Spleen (tissue), 11 donors: Measurements from ENCODE around the gene TP53TG5. TPM values are rescaled to one million over a fixed set of nuclear protein-coding genes. Genes with fewer than 3 reads are reported as not detected.

ENCODE experiments used
- DNase-seq: peaks from one replicate; pipeline ENCODE4 v3.0.0-alpha.2; 2020
- H3K27ac ChIP-seq, 8 donors: fragments of 200-600 bp; sonication (generic) in 7 of 8; 1 replicate in 4 of 8; 2 replicates in 4 of 8; pipeline versions ENCODE4 v1.5.0 to v1.8.0; 2016 to 2021; ENCODE audit warnings: inconsistent platforms in 4 of 8, mild to moderate bottlenecking in 4 of 8, moderate library complexity in 1 of 8
- H3K27me3 ChIP-seq, 7 donors: fragments of 200-600 bp; sonication (generic) in 6 of 7; replicated peaks in 1 of 7; 1 replicate in 4 of 7; 2 replicates in 3 of 7; pipeline versions ENCODE4 v1.5.0 to v1.8.0; 2016 to 2021; ENCODE audit warnings: inconsistent platforms in 3 of 7, mild to moderate bottlenecking in 1 of 7
- H3K36me3 ChIP-seq, 6 donors: fragments of 200-600 bp; sonication (generic) in 5 of 6; 1 replicate in 4 of 6; 2 replicates in 2 of 6; pipeline versions ENCODE4 v1.5.0 to v1.8.0; 2016 to 2021; ENCODE audit warnings: inconsistent platforms in 2 of 6
- H3K4me1 ChIP-seq, 6 donors: fragments of 200-600 bp; sonication (generic) in 5 of 6; 1 replicate in 3 of 6; 2 replicates in 3 of 6; pipeline versions ENCODE4 v1.5.0 to v1.8.0; 2016 to 2021; ENCODE audit warnings: inconsistent platforms in 3 of 6
- H3K4me3 ChIP-seq, 8 donors: fragments of 200-600 bp; sonication (generic) in 7 of 8; 1 replicate in 4 of 8; 2 replicates in 4 of 8; pipeline versions ENCODE4 v1.5.0 to v1.8.0; 2016 to 2021; ENCODE audit warnings: inconsistent platforms in 4 of 8, mild to moderate bottlenecking in 4 of 8, moderate library complexity in 2 of 8
- H3K9me3 ChIP-seq, 8 donors: fragments of 200-600 bp; sonication (generic) in 7 of 8; 1 replicate in 4 of 8; 2 replicates in 4 of 8; pipeline versions ENCODE4 v1.5.0 to v1.8.0; 2016 to 2021; ENCODE audit warnings: inconsistent platforms in 4 of 8
- POLR2A ChIP-seq, 3 donors: fragments of 450-650 bp; IDR thresholded peaks; one replicate each; pipeline ENCODE4 v1.5.1; 2017; ENCODE audit warnings: antibody characterized with exemption in 3 of 3, mild to moderate bottlenecking in 1 of 3
- POLR2AphosphoS5 ChIP-seq, 3 donors: sonication (generic); formaldehyde crosslinking; IDR thresholded peaks; one replicate each; pipeline ENCODE4 v1.5.1; 2017; ENCODE audit warnings: antibody characterized with exemption in 3 of 3
- WGBS, 5 donors: extraction: QIAGEN DNeasy Blood & Tissue Kit in 3 of 5; methylation state at CpG; one replicate each; pipeline versions ENCODE4 v1.1.5 to v1.1.7; 2013 to 2018; 5-methylcytosine and 5-hydroxymethylcytosine counted together
- intact Hi-C: fragments of 100-400 bp; cut with DNase I; formaldehyde crosslinking; loops from one replicate; pipeline ENCODE4 v1.15.0; 2023; ENCODE audit warnings: low total_unique reads
- polyA plus RNA-seq, 3 donors: library from polyadenylated mRNA; stranded (reverse); fragments of 200-250 nt; gene quantifications; one replicate each; pipeline ENCODE4 v1.2.1, GENCODE V29; 2013
- total RNA-seq, 7 donors: library from RNA; depleted of rRNA in 3 of 7; stranded (reverse); fragments of >200 nt in 3 of 7; fragmentation: NEBNext Ultra II Directional in 4 of 7; extraction: Animal tissue kit (Norgen Biotek cat#: 25700) in 4 of 7; gene quantifications; one replicate each; pipeline versions ENCODE4 v1.1.0 to v1.2.1, GENCODE V29; 2016 to 2021
- TF ChIP-seq, protein P1 (sequence below), 11 experiments: fragments of 200-600 bp in 7 of 11; fragments of 450-650 bp in 4 of 11; sonication (generic) in 4 of 11; IDR thresholded peaks in 8 of 11; conservative IDR thresholded peaks in 3 of 11; 1 replicate in 7 of 11; 2 replicates in 4 of 11; pipeline versions ENCODE4 v1.4.0 to v1.8.0; 2016 to 2021; ENCODE audit warnings: antibody characterized with exemption in 11 of 11, inconsistent platforms in 4 of 11, mild to moderate bottlenecking in 1 of 11
- donor health status: healthy with polysubstance abuse.
- donor health status: DM: no; HTN: no; CAD: no; lungs with moderate emphysema.
- donor health status: DM: no; HTN: no; CAD: no.
- donor health status: Bipolar disorder and iron deficiency.
- donor health status: healthy.
- donor health status: DM: no; HTN: no; CAD: no.
- donor health status: DM: yes; HTN: yes; CAD: no.

TP53TG5 gene
- total and polyA plus RNA-seq, 10 donors: 0.08 to 0.66 (median 0.60) TPM; not detected in 7

DNA sequence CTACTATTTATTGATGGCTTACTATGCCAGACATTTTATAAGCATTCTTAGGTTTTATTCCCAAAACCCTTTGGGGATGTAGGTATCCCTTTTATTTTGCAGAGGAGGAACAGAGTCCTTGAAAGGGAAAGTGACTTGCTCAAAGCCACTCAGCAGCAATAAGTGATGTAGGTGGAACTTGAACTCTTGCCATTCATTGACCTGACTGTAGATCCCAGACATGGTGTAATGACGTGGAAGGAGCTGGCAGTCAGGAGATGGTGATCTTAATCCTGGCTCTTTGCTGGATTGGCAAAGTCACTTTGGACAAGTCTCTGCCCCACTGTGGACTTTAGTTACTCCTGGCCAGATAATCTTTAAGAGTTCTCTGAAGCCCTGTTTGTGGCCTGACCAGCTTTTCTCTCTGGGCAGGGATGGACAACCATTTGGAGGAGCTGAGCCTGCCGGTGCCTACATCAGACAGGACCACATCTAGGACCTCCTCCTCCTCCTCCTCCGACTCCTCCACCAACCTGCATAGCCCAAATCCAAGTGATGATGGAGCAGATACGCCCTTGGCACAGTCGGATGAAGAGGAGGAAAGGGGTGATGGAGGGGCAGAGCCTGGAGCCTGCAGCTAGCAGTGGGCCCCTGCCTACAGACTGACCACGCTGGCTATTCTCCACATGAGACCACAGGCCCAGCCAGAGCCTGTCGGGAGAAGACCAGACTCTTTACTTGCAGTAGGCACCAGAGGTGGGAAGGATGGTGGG lies 31.6 kb upstream of the TP53TG5 start:
- Histone ChIP-seq H3K9me3 (no peaks in the 10 kb centered on the region), H3K36me3 (peaks cover 0 to 26% (median 7%) of the 10 kb centered on the region in 6 donors), H3K4me3 (no peak overlapping the region), H3K4me1 (peaks cover 2 to 43% (median 33%) of the 10 kb centered on the region in 6 donors), H3K27me3 (peaks cover 0 to 23% (median 4%) of the 10 kb centered on the region in 7 donors), H3K27ac (peak overlapping the region in 1 of 8 donors; percentile 2)
- intact Hi-C loops: no loop called here
- TF ChIP-seq POLR2AphosphoS5 (IDR thresholded peaks at IDR 0.05): no peak
- TF ChIP-seq POLR2A (IDR thresholded peaks at IDR 0.05): no peak
- TF ChIP-seq, protein P1, sequence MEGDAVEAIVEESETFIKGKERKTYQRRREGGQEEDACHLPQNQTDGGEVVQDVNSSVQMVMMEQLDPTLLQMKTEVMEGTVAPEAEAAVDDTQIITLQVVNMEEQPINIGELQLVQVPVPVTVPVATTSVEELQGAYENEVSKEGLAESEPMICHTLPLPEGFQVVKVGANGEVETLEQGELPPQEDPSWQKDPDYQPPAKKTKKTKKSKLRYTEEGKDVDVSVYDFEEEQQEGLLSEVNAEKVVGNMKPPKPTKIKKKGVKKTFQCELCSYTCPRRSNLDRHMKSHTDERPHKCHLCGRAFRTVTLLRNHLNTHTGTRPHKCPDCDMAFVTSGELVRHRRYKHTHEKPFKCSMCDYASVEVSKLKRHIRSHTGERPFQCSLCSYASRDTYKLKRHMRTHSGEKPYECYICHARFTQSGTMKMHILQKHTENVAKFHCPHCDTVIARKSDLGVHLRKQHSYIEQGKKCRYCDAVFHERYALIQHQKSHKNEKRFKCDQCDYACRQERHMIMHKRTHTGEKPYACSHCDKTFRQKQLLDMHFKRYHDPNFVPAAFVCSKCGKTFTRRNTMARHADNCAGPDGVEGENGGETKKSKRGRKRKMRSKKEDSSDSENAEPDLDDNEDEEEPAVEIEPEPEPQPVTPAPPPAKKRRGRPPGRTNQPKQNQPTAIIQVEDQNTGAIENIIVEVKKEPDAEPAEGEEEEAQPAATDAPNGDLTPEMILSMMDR (IDR thresholded peaks at IDR 0.05 in 8 of 11, conservative IDR thresholded peaks at IDR 0.05 in 3 of 11): no peak
- WGBS, 5 donors: 87 to 95% (median 93%) methylated on average over 5 to 7 of the region's 7 CpGs
- no peak for DNase-seq

DNA sequence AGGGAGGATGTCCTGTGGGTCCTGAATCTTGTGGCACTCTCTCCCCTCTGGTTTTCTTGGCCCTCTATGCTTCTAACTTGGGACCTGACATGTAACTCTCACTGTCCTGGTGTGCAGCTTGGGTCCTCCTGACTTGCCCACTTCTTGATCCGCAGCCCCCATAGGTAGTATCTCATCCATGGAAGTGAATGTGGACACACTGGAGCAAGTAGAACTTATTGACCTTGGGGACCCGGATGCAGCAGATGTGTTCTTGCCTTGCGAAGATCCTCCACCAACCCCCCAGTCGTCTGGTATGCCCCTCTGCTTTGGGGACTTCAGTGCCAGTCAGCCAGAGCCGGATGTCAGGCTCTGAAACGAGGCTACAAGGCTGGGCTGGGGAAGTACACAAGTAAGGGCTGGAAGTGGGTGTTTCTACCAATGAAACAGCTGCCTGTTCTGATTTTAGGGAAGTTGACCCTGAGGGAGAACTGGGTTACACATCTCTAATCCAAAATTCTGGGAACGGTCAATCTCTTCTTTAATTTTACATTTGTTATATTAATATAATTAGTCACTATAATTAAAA lies 30.6 kb upstream of the TP53TG5 start:
- no peak for DNase-seq
- intact Hi-C loops: no loop called here
- peaks cover 0 to 26% (median 7%) of the 10 kb centered on the region in 6 donors for H3K36me3 ChIP-seq
- H3K27ac ChIP-seq: peak overlapping the region in 2 of 8 donors; percentile 84 to 87
- no peaks in the 10 kb centered on the region for H3K9me3 ChIP-seq
- TF ChIP-seq, protein P1 (IDR thresholded peaks at IDR 0.05 in 8 of 11, conservative IDR thresholded peaks at IDR 0.05 in 3 of 11): no peak
- TF ChIP-seq POLR2A (IDR thresholded peaks at IDR 0.05) (no peak), POLR2AphosphoS5 (IDR thresholded peaks at IDR 0.05) (no peak)
- peaks cover 0 to 26% (median 4%) of the 10 kb centered on the region in 7 donors for H3K27me3 ChIP-seq
- H3K4me1 ChIP-seq: peaks cover 2 to 43% (median 33%) of the 10 kb centered on the region in 6 donors
- peak overlapping the region in 1 of 8 donors; percentile 97 for H3K4me3 ChIP-seq
- 32 to 58% (median 41%) methylated on average over 7 of the region's 7 CpGs for WGBS, 5 donors

DNA sequence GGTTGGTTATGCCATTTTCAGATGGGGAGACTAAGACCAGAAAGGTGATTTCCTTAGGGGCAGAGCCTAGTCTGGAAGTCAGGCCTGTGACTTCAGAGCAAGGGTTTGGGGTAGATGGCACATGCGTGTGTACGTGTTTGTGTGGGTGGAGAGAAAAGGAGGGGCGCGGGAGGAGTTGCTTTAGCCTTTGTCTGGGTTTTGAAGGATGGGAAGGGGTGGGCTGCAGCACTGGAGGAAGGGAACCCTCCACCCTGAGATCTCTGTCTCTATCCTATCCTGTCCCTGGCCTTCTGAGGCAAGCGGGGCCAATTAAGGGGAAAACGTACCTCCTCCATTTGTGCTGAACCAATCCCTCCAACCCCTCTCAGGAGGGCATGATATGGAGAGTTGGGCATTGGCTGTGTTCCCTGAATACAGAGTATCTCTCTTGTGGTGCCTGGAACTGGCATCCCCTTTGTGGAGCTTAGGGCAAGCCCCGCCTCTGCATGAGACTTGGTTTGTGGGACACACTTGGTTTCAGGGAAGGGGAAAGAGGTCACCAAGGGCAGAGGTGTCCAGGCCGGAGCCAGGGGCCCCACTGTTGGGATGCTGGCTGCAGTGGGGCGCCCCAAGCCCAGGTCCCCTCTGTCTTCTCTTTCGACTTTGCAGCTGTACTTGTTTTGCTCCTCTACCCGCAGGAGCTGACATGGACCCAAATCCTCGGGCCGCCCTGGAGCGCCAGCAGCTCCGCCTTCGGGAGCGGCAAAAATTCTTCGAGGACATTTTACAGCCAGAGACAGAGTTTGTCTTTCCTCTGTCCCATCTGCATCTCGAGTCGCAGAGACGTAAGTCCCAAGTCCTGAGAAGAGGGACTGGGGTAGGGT lies 29.9 kb upstream of the TP53TG5 start, which contains the start of gene DBNDD2:
DBNDD2 (plus strand) TSS at position 507 of the 863 bp plus-strand sequence; CDS start at position 686, 179 bp downstream.
- no peak for DNase-seq
- TF ChIP-seq POLR2A (IDR thresholded peaks at IDR 0.05) (no peak), POLR2AphosphoS5 (IDR thresholded peaks at IDR 0.05) (no peak)
- TF ChIP-seq, protein P1 (IDR thresholded peaks at IDR 0.05 in 8 of 11, conservative IDR thresholded peaks at IDR 0.05 in 3 of 11): no peak
- peaks cover 0 to 26% (median 7%) of the 10 kb centered on the region in 6 donors for H3K36me3 ChIP-seq
- intact Hi-C loops: no loop called here
- 88 to 93% (median 91%) methylated on average over 20 to 21 of the region's 21 CpGs for WGBS, 5 donors
- peaks cover 0 to 26% (median 4%) of the 10 kb centered on the region in 7 donors for H3K27me3 ChIP-seq
- H3K9me3 ChIP-seq: no peaks in the 10 kb centered on the region
- peaks cover 2 to 43% (median 33%) of the 10 kb centered on the region in 6 donors for H3K4me1 ChIP-seq
- H3K4me3 ChIP-seq: peak within 1 kb of the TSS; percentile 61 to 97 (median 76)
- peak within 1 kb of the TSS; percentile 50 to 87 (median 73) for H3K27ac ChIP-seq
